Coronary artery (tissue), 2 donors: Measurements from ENCODE around the gene DLD.
"Not testable (repeated sequence)": the region's sequence is repeated elsewhere in the genome, so short reads cannot be mapped to it uniquely, and the experiment has no call there.

Experiments
- DNase-seq: peaks from one replicate; pipeline ENCODE4 v3.0.0-alpha.2; 2017; ENCODE audit warnings: low spot score
- H3K27ac ChIP-seq, 2 donors: fragments of 200-600 bp; sonication (generic); one replicate each; pipeline ENCODE4 v1.5.1; 2016 to 2019
- H3K4me3 ChIP-seq: fragments of 200-600 bp; sonication (generic); 2 replicates; pipeline ENCODE4 v1.5.1; 2016; ENCODE audit warnings: mild to moderate bottlenecking, moderate library complexity
- TF ChIP-seq, protein P1 (sequence below): fragments of 200-600 bp; sonication (generic); IDR thresholded peaks from one replicate; pipeline ENCODE4 v1.5.1; 2019; ENCODE audit warnings: antibody characterized with exemption

The DLD gene

DNA sequence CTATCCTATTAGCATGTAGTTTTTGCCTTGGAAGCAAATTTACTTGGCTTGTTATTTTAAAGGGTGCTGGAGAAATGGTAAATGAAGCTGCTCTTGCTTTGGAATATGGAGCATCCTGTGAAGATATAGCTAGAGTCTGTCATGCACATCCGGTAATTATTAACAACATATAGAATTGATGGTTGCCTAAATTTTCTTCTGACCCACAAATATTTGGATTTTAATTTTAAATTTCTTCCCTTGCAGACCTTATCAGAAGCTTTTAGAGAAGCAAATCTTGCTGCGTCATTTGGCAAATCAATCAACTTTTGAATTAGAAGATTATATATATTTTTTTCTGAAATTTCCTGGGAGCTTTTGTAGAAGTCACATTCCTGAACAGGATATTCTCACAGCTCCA, 28.0 kb downstream of the DLD start:
- H3K27ac ChIP-seq, result no peak overlapping the region
- no peak overlapping the region for H3K4me3 ChIP-seq
- no peak for DNase-seq
- TF ChIP-seq, protein P1, sequence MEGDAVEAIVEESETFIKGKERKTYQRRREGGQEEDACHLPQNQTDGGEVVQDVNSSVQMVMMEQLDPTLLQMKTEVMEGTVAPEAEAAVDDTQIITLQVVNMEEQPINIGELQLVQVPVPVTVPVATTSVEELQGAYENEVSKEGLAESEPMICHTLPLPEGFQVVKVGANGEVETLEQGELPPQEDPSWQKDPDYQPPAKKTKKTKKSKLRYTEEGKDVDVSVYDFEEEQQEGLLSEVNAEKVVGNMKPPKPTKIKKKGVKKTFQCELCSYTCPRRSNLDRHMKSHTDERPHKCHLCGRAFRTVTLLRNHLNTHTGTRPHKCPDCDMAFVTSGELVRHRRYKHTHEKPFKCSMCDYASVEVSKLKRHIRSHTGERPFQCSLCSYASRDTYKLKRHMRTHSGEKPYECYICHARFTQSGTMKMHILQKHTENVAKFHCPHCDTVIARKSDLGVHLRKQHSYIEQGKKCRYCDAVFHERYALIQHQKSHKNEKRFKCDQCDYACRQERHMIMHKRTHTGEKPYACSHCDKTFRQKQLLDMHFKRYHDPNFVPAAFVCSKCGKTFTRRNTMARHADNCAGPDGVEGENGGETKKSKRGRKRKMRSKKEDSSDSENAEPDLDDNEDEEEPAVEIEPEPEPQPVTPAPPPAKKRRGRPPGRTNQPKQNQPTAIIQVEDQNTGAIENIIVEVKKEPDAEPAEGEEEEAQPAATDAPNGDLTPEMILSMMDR, result no peak

DNA sequence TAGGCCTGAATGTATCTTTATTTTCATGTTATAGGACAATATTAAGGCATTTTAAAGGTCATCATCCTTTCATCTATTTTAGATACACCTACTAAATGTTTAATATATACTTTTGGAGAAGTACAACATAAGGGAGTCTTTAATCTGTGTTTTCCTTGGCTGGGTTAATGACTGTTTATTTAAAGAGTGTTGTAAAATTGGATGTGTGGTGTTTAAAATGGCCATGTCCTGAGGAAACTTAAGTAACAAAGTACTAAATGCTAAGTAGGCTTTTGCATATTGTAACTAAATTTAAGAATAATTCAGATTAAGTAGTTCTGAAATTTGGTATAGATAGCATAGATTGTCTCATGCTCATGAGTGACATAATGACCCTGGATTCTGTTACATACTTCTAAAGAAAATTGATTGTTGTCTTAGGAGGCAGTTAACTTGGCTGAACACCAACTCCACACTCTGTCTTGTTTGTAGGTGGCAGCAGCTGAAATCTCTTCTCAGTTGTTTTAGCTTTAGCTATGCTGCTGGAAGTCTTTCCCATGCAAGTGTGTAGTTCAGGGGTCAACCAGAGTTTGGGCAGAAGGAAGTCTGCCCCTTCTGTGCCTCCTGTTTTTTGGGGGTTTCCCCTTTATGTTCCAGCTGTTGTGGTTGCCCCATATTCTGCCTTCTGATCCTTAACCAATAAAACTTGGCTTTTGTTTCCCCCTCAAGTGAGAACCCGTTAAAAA, 29.2 kb downstream of the DLD start:
- TF ChIP-seq, protein P1, result no peak
- no peak overlapping the region for H3K27ac ChIP-seq
- DNase-seq, result no peak
- no peak overlapping the region for H3K4me3 ChIP-seq

DNA sequence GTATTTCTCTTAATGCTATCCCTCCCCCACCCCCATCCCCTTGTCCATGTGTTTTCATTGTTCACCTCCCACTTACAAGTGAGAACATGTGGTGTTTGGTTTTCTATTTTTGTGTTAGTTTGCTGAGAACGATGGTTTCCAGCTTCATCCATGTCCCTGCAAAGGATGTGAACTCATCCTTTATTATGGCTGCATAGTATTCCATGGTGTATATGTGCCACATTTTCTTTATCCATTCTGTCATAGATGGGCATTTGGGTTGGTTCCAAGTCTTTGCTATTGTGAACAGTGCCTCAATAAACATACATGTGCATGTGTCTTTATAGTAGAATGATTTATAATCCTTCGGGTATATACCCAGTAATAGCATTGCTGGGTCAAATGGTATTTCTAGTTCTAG, 30.8 kb downstream of the DLD start:
- not testable (repeated sequence) for H3K27ac ChIP-seq, DNase-seq, H3K4me3 ChIP-seq

DNA sequence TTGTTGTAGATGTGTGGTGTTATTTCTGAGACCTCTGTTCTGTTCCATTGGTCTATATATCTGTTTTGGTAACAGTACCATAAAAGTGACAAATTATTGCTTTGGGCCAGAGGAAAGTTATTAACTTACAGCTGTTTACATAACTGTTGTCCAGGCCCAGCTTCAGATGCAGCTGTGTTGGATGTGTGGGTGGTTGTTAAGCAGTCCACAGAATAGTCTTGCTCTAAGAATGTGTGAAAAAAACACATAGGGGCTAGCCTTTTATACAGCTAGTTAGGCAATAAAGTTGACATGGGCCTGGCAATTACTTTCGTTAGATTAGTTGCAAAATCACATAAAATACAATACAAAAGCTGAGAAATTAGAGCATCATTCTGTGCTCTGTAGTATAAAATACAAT, 31.9 kb downstream of the DLD start:
- no peak overlapping the region for H3K4me3 ChIP-seq
- no peak overlapping the region for H3K27ac ChIP-seq
- TF ChIP-seq, protein P1, result no peak
- no peak for DNase-seq

DNA sequence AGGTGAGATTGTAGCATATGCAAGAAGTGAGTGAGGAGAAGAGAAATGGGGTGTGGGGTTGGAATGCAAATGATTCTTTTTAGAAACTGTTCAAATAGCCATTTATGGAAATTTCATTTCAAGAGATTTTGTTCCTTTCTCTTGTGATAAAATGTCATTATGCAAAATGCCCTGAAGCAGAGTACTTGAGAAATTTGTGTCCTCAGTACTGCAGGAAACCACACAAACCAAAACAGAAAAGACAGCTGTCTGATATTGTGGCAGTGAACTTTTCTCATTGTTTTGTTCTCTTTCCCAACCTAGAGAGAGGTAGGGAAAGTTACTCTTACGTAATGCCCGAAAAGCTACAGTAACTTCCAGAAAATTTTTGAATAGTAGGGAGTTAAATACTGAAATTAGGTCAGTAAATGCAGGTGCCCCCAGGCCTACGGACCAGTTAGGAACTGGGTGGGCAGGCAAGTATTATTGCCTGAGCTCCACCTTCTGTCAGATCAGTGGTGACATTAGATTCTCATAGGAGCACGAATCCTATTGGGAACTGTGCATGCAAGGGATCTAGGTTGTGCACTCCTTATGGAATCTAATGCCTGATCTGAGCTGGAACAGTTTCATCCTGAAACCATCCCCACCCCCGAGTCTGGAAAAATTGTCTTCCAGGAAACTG, 34.0 kb downstream of the DLD start:
- peak overlapping the region in 1 of 2 donors; percentile 19 for H3K27ac ChIP-seq
- no peak for DNase-seq
- TF ChIP-seq, protein P1, result no peak
- no peak overlapping the region for H3K4me3 ChIP-seq

DNA sequence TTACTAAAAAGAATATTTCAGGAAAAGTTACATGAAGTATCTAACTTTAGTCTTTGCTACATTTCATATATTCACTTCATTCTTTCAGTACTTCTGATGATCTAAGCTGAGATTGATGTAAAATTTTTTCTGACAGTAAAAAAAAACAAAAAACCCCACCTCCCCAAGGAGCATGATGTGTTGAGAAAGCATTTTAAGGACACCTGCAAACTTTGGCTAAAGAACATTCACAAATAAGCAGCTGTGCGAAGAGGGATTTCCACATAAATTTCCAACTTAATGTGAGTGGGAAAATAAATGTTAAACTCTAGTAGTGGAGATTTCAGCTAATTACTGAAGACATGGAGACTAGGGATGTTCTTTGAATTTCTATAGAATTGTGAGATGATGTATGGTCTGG, 35.5 kb downstream of the DLD start:
- Histone ChIP-seq H3K27ac (no peak overlapping the region), H3K4me3 (no peak overlapping the region)
- no peak for DNase-seq
- TF ChIP-seq, protein P1, result no peak

DNA sequence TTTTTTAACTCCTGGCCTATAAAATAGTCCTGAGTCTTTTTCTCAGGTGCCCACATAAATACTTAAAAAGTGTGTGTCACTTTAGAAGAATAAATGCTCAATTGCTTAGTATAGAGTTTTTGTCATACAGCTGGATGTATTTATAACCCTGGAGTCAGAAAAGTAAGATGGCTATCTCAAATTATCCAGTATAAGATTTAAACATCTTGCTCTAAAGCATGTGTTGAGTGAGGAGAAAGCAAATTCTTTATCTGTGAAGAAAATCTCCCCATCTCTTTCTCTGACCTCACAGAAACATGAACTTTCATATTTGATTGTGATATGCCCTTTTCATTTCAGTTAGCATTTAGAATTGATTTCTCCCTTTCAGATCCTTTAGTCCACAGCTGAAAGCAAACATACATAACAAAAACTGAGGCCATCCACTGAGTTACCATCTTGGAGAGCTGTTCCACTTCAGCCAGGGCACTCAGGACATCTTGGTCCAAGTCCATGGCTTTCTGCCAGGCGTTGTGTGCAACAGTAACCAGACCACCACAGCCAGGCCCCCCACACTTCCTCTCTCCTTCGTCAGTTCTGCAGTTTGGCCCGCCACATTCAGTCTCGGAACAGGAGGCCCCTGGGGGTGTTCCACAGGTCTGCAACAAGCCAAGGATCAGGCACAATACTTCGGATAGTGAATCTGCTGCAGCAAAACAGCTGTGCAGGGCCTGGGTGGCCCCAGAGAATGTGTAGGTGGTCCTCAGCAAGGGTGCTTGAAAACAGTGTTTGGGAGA, 40.9 kb downstream of the DLD start:
- TF ChIP-seq, protein P1, result no peak
- no peak overlapping the region for H3K27ac ChIP-seq
- DNase-seq, result no peak

More for the DNA sequence above, 40.9 kb downstream of the DLD start:
- H3K4me3 ChIP-seq, result no peak overlapping the region
